GM12872 (cell line): ENCODE measurements around the gene MYBPC1.

Source experiments
- CTCF ChIP-seq: IDR thresholded peaks from 3 replicates; pipeline ENCODE4 v1.5.1; 2011; ENCODE audit warnings: low read depth, mild to moderate bottlenecking, low read length, moderate library complexity; ENCODE audit not compliant: insufficient read depth

MYBPC1 gene

GRCh38 chr12:101599771-101600484 lies 5.2 kb downstream of the MYBPC1 start:
- TF ChIP-seq CTCF: no peak

DNA sequence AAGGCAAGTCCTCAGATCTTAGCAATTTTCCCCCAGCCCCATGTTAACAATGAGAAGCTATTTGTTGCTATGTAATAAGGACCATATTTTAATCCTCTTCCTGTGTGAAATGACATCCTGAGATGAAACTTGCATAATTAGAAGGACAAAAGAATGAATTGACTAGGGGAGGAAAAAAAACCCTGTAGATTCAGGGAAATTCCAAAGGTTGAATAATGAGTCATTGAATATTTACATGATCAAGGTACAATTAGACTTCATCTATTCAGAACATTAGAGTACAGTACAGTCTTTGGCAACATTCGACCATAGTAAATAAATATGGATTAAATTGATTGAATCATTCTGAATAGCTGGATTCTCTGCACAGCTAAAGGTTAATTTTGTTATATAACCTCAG lies 9.4 kb downstream of the MYBPC1 start:
- TF ChIP-seq CTCF: no peak

- no peak for TF ChIP-seq CTCF
Observed at GRCh38 chr12:101607894-101608293, 13.1 kb downstream of the MYBPC1 start.

GRCh38 chr12:101608301-101609133 lies 13.7 kb downstream of the MYBPC1 start:
- no peak for TF ChIP-seq CTCF

DNA sequence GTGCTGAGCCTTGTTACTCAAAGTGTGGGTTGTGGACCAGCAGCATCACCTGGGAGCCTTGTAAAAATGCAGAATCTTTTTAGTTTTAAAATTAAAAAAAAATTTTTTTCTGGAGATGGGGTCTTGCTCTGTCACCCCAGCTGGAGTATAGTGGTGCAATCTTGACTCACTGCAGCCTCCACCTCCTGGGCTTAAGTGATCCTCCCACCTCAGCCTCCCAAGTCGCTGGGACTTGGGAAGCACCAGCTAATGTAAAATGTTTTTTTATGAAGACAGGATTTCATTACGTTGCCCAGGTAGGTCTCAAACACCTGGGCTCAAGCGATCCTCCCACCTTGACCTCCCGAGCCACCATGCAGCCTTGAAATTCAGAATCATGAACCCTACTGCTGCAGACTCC lies 14.4 kb downstream of the MYBPC1 start:
- TF ChIP-seq CTCF: no peak

DNA sequence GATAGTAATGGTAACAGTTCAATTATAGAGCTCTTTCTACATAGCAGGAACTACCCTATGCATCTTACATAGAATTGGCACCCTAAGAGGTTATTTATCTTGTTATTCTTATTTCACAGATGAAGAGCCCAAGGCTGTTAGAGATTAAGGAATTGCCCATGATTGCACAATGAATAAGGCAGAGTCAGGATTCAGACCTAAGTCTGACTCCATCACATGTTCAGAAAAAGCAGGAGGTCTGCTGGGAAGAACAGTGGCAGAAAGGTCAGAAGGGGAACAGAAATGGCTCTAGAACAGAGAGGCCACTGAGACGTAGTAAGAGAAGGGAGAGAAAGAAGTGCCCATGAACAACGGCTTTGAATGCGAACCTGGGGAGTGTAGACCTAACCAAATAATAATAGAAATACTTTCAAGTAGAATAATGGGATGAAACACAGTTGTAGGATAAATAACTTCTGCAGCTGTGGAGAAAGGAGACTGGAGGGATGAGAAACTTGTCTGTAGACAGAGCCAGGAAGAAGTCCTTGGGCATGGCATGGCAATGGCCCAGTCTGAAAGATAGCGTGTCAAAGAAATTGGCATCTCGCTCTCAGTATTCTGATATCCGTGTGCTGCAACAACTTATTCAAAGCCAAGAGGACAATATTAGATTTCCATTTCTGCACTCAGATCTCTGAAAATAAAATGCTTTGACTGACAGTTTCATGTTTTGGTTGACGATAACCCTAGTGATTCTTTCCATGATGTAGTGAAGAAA lies 17.6 kb downstream of the MYBPC1 start:
- TF ChIP-seq CTCF: no peak

DNA sequence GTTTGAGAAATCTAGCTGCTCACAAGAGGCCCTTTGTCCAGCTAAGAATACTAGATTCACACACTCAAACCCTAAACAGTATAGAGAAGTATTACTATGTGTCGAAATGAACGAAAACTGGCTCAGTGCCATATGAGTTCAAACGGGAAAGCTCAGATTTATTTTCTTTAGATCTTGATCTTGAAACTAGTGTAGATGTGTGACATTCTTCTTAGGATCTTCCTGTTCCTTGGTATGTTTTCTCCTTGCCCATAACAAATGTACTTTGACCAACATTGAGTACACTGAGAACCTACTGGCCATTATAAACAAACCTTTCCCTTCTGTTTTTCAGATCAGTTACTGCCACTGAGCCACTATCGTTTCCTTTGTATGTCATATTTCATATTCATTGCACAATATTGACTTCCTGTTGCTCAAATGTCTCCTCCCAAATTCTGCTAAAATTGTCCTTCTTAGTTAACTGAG lies 21.3 kb downstream of the MYBPC1 start:
- no peak for TF ChIP-seq CTCF
